HPDE6-E6E7 (cell line): ENCODE results near the gene ZMIZ1.

Source experiments
- DNase-seq: peaks from one replicate; pipeline ENCODE4 v3.0.0; 2011; ENCODE audit warnings: missing footprints; ENCODE audit errors: extremely low spot score

Gene ZMIZ1

DNA sequence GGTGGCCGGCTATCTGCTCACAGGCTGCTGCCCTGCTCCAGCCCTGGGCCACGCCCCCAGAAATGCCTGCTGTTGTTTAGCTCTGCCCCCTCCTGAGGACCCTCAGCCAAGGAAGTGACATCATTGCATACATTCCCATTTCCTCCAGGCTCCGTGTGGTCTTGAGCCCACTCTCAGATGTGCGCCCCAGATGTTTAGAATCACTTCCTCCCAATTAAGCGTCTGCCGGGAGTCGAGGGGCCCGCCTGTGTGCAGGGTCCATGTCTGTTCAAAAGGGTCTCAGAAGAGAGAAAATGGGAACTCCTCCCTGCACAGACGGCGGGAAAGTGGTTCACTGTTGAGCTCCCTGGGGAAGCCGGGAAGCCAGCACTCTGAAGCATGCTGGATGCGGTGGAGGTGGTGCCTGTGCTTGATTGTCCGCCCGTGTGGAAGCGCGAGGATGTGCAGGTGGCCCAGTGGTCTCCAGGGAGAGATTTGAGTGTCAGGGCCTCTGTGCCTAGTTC lies 161.6 kb downstream of the ZMIZ1 start:
- DNase-seq, result no peak

DNA sequence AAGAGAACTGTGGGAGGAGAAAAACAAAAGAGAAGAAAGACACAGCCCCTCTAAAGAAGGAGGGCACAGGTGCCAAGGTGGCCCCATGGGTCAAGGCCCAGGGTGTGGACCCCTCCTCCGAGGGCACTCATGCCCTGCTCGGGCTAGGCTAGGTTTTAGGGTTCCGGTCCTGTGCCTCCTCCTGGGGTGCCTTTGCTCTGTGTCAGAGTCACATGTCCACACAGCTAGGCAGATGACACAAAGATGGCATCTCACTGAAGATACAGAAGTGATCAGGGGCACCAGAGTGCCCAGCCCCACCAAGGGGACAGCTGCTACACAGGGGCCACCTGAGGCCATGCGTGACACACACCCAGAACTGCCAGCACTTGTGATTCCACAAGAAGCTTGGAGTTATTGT lies 162.1 kb downstream of the ZMIZ1 start:
- DNase-seq, result no peak

DNA sequence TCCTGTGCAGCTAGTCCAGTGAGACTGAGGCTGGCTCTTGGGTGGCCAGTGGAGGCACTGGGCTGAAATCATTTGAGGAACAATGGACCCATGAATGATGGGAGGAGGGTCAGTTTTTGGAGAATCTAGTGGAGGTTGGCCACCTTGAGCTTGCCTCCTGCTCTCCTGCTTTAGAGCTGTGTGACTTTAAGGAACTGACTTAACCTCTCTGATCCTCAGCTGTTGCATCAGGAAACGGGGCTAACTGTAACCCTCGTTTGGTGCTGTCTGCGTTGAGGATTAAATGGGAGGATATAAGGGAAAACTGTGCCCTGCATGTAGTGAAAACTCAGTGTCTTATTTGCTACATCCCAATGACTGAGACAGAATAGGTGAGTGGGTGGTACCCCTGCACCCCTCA lies 163.1 kb downstream of the ZMIZ1 start:
- no peak for DNase-seq

- no peak for DNase-seq
These were observed 164.1 kb downstream of the ZMIZ1 start for GRCh38 chr10:79232864-79233263.

DNA sequence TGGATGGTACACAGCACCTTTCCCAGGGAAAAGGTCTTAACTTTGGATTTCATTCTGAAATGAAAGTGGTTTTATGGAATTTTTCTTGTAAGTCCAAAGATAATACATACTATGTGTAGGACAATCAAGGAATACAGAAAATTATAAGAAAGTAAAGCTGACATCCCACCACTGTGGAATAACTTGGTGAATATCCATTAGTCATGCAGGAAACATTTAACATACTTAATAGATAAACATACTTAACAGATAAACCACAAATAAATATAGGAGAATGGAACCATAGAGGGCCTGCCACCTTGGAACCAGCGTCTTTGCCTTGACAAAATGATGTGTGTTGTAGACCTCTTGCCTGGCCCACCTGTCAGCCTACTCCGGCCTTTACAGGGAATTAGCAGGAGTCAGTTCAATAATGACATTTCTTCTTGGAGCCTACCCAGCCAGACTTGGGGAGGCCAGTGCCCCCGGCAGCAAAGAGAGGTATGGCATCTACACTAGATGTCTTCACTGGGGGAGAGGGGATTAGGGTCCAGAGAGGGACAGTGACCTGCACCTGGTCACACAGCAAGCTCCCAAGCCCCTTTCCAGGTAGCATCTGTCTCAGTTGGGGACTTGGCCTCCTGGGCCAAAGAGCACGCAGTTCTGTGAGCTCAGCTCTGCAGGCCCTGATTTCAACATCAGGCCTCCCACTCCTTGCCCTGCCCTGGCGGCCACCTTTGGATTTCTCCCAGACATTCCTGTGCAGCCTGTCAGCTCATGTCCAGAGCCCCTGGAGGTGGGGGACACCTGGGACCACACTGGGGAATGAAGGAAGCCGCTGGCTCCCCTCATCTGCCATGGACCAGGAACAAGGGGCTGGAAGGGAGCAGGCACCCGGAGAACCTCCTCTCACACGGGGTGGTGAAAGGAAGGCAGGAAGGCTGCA lies 165.9 kb downstream of the ZMIZ1 start:
- DNase-seq, result no peak

DNA sequence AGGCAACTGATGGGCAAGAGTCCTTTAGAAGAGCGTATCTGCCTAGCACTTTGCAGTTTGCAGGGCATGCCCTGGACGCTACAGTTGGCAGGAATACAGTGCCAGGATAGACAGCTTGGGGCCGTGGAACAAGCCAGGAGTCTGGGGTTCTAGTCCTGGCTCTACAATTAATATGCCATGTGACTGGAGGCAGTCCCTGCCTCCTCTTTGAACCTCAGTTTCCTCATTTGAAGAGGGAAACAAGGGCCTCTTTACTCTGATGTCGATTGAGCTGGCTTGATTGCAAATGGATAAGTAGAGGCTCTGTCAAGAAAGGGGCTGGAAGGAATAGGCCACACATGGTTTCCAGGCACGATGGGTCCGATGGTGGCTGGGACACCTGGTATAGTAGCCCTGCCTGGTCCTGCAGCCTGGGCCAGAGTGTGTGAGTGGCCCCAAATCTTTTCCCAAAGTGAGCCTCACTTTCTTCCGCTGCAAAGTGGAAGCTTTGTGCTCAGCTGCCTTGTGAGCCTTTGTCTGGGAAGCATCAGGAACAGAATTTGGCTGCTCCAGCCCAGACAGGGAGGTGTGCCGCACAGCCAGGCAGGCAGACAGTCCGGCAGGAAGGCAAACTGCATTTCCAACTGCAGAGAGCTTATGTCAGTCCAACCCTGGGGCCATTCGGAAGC lies 167.1 kb downstream of the ZMIZ1 start:
- DNase-seq, result no peak

DNA sequence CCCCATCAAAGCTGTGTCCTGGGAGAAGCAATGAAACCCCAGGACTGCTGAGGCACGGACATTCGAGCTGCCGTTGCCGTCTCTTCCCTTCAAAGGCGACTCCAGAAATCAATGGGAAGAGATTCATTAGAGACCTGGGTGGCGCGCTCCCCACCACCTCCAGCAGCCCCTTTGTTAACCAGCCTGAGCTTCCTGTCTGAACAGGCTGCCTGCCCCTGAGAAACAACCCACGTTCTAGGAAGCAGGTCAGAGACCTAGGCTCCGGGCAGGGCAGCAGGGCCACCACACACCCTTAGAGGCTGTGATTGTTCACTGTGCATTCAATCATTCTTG lies 167.6 kb downstream of the ZMIZ1 start:
- no peak for DNase-seq

- peak; percentile 44 for DNase-seq
These were observed 168.8 kb downstream of the ZMIZ1 start for GRCh38 chr10:79237454-79238157.

GRCh38 chr10:79238158-79238520 lies 169.4 kb downstream of the ZMIZ1 start:
- DNase-seq, result no peak

- no peak for DNase-seq
These were observed 169.8 kb downstream of the ZMIZ1 start for GRCh38 chr10:79238606-79239005.

DNA sequence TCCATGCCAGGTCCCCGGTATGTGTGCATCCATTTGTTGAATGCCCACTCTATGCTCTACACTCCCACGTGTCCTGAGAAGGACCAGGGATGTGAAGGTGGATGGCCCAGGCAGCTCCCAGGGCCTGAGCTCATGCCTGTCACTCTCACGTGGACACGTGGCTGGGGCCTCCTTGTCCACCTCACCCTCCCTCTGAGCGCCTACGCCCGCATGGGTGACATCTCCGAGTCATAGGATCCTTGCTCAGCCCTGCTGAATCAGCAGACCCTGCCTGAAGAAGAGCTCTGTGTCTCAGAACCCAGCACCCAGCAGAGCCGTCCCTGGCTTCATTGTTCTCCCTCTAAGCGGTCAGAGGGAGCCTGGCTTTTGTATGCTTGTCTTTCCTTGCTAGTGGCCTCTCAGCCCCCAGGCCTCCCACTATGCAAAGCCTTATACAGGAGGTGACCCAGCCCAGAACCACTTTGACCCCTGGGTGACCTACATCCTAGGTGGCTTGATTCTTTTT lies 170.6 kb downstream of the ZMIZ1 start:
- DNase-seq, result no peak

DNA sequence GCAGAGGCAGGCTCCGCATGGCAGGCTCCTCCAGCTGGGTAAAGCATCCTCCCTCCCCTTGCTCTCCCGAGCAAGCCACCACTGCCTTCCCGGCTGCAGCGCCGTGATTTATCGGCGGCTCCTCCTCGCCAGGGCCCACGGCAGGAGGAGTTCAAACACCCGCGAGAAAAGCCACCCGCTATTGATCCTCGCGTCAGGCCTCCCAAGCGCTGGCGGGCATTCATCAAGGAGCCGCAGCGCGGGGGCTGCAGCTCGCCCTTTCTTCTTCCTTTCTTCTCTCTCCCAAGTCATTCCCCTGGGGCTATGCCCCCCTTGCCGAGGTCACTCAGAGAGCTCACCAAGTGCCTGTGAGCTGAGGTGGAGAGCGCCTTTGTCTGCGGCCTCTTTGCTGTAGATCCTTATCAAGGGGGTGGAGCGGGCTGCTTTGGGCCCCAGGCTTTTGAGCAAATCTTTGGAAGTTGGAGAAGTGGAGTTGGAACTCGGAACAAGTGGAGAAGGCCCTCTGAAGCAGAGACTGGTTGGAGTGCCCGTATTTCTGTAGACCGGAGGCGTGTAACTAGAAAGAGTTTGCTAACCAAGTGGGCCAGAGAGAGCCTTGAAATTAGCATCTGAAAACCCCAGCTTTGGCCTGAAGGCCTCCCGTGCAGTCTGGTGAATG lies 171.3 kb downstream of the ZMIZ1 start:
- no peak for DNase-seq

- no peak for DNase-seq
These were observed 172.8 kb downstream of the ZMIZ1 start for GRCh38 chr10:79241629-79241989.

DNA sequence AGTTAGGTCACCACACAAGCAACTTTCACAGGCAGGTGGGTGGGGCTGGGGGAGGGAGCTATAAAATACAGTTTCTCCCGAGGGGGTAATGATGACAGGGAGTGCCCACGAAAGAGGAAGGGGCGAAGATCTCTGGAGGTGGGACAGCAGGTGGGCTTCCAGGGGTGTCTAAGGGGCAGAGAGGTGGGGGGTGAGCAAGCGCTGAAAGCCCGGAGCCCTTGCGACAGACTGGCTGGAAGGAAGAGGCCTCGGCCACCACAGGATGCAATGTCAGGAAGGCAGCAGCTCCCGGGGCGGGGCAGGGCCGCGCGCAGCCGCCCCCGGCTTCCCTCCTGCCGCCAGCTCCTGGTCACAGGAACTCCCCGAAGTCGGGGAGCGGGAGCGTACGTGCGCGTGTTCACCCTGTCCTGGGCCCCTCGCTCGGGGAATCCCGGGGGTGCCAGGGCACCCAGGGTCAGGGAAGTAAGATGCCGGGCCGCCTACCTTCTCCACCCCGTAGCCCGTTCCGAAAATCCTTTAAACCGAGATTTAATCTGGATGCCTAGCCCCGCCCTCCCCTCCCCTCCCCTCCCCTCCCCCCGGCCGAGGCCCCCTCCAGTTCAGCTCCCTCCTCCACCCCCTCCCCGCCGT lies 173.3 kb downstream of the ZMIZ1 start:
- peak; percentile 69 for DNase-seq

DNA sequence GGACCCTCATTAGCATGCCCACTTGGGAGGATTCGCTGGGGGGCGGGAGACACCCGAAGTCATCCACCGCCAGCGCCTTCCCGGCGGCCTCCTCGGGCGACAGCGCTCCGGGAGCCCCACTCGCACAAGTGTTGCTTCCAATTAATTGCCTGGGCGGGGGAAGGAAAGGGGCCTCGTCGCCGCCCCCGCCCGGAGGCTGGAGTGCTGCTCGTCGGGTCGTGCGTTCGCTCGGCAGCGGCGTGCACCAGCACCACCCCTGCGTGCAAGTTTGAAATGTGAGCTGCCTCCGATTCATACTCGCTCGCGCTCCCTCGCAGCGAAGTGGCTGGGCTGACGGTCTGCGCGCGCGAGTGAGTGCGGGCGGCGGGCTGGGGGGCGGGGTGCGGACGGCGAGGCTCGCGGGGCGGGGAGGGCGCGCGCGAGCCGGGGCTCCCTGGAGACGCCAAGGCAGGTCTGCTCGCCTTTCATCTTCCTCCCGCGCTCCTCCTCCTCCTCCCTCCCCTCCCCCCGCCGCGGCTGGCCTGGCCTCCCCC lies 173.9 kb downstream of the ZMIZ1 start:
- DNase-seq, result peak; percentile 67

DNA sequence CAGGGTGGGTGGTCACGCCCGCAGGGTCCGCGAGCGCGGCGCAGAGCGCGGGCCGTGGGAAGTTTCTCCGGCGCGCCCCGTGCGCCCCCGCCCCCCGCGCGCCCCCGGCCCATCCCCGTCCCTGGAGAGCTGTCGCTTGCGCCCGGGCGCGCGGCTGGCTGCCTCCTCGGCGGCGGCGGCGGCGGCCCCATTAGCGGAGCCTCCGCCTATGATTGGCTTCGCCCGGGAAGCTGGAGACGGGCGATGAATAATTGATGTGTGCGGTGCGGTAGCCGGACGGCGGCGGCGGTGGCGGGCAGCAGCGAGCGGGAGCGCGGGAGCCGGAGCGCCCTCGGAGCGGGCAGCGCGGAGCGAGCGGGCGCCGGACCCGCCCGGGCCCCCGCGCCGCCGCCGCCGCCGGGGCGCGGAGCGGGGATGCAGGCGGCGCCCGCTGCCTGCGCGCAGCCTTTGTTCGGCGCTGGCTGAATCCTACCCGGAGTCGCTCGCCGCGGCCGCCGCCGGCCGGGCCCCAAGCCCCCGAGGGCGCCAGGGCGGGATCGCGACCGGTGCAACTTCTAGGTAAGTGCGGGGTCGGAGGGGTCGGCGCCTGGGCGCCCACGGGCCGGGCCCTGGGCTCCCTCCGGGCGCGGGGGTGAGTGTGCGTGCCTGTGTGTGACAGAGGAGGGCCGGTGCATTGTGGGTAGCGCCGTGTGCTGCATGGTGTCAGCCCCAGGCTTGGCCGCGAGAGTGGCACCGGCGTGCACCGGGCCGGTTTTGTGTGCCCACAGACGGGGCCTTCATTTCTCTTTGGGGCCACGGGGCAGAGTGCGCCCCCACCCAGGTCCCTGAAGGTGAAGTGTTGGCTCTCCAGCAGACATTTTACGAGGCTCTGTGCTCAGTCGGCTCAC lies 174.7 kb downstream of the ZMIZ1 start:
- DNase-seq, result no peak

- DNase-seq, result no peak
These were observed 175.3 kb downstream of the ZMIZ1 start for GRCh38 chr10:79244068-79244442.

- no peak for DNase-seq
These were observed 176.2 kb downstream of the ZMIZ1 start for GRCh38 chr10:79244841-79245504.

DNA sequence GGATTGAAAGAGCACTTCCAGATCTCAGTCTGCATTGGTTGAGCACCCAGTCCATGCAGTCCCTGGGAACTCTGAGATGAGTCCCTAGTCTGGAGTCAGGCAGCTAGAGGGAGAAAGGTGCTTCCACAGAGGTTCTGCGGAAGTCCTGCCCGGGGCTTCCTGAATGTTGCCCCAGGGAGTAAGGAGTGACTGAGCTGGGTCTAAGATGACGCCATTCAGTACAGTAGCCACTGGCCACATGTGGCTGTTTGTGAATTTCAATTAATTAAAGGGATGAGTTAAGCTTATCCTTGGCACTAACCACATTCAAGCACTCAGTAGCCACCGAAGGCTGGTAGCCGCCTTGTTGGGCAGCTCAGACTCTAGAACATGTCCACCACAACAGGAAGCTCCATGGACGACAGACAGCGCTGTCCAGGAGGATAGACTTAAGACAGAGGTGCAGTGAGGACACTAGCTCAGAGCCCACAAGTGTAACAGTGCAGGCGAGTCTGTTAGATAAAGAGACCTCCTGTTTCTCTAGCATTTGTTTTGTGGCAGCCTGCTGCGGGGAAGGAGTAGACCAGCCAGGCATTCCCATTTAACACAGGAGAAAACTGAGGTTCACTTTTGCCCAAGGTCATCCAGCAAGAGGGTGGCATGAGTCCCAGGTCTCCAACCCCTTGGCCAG lies 176.9 kb downstream of the ZMIZ1 start:
- no peak for DNase-seq
